HG02981 (cell line): ENCODE measurements around the gene APBA2.
A peak's percentile ranks its signal among the peaks of the same experiment; 100 is the strongest.
"Not testable (repeated sequence)": the region's sequence is repeated elsewhere in the genome, so short reads cannot be mapped to it uniquely, and the experiment has no call there.

Source experiments
- ATAC-seq: cut with Tn5 transposase; IDR thresholded peaks from one replicate; pipeline ENCODE4 v1.9.1; 2021; ENCODE audit warnings: mild to moderate bottlenecking, moderate library complexity; ENCODE audit not compliant: unreplicated experiment

APBA2 gene

GRCh38 chr15:29097971-29098370, 212.2 kb downstream of the APBA2 start:
- no peak for ATAC-seq

GRCh38 chr15:29098652-29099051, 212.9 kb downstream of the APBA2 start:
- no peak for ATAC-seq

GRCh38 chr15:29099131-29099880, 213.5 kb downstream of the APBA2 start:
- no peak for ATAC-seq

GRCh38 chr15:29100486-29101000, 214.8 kb downstream of the APBA2 start:
- ATAC-seq: no peak

- no peak for ATAC-seq
Observed at GRCh38 chr15:29101491-29101890, 215.7 kb downstream of the APBA2 start.

GRCh38 chr15:29102173-29102794, 216.5 kb downstream of the APBA2 start:
- not testable (repeated sequence) for ATAC-seq

- ATAC-seq: no peak
Observed at GRCh38 chr15:29102911-29103823, 217.4 kb downstream of the APBA2 start.

- peak; percentile 50 for ATAC-seq
Observed at GRCh38 chr15:29103824-29104565, 218.2 kb downstream of the APBA2 start.

- no peak for ATAC-seq
Observed at GRCh38 chr15:29104566-29104880, 218.7 kb downstream of the APBA2 start.

GRCh38 chr15:29105151-29105854, 219.5 kb downstream of the APBA2 start:
- no peak for ATAC-seq

- ATAC-seq: no peak
Observed at GRCh38 chr15:29106116-29106515, 220.3 kb downstream of the APBA2 start.

- no peak for ATAC-seq
Observed at GRCh38 chr15:29106551-29107290, 220.9 kb downstream of the APBA2 start.

GRCh38 chr15:29107291-29107890, 221.6 kb downstream of the APBA2 start:
- no peak for ATAC-seq

GRCh38 chr15:29107971-29108645, 222.3 kb downstream of the APBA2 start:
- no peak for ATAC-seq

- no peak for ATAC-seq
Observed at GRCh38 chr15:29109762-29110161, 224.0 kb downstream of the APBA2 start.

GRCh38 chr15:29110176-29110575, 224.4 kb downstream of the APBA2 start:
- no peak for ATAC-seq

- ATAC-seq: no peak
Observed at GRCh38 chr15:29110733-29111132, 225.0 kb downstream of the APBA2 start.

GRCh38 chr15:29111705-29112281, 226.0 kb downstream of the APBA2 start:
- ATAC-seq: no peak
